NCI-H524 (cell line): ENCODE results near the gene CMIP.
"Not testable (repeated sequence)": the region's sequence is repeated elsewhere in the genome, so short reads cannot be mapped to it uniquely, and the experiment has no call there.

Source experiments
- DNase-seq, 2 experiments: peaks; one replicate each; lab custom pipeline; 2025; lab: John Stamatoyannopoulos, UW

Gene CMIP

GRCh38 chr16:81684901-81685300 is 240.3 kb downstream of the CMIP start:
- DNase-seq = no peak

DNA sequence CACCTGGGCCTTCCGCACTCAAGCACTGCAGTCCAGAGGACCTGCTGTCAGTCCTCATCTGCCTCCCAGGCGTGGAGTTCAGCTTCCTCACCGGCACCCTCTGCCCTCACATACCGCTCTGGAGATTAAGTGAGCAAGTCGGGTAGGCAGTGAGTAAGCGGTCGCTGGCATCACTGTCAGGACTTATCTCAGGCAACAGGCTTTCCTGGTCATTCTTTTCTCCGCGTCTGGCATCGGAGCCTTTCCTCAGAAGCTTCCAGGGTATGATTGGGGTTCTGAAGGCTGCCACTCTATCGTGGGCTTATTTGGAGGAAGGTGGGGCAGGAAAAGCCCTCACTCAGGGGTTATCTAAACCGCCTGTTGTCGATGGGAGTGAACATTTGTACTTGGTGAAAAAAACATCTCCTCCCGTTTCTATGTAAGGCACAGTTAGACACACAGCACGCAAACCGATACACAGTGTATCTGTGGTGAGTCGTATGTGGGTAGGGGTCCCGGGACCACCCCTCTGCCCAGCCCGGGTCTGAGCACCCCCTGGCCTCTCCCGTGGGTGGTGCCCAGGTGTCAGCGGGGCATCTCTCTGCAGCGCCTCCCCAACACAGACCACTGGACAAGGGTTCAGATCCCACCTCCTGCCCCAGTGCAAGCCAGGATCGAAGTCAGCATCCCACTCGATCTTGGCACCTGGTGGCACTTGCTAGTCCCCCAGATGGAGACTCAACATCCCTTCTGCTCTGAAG is 242.0 kb downstream of the CMIP start:
- DNase-seq = no peak

- no peak for DNase-seq
Measured at GRCh38 chr16:81687131-81687456, 242.5 kb downstream of the CMIP start.

GRCh38 chr16:81688182-81688581 is 243.6 kb downstream of the CMIP start:
- DNase-seq = no peak

GRCh38 chr16:81688839-81689238 is 244.2 kb downstream of the CMIP start:
- DNase-seq = not testable (repeated sequence)

DNA sequence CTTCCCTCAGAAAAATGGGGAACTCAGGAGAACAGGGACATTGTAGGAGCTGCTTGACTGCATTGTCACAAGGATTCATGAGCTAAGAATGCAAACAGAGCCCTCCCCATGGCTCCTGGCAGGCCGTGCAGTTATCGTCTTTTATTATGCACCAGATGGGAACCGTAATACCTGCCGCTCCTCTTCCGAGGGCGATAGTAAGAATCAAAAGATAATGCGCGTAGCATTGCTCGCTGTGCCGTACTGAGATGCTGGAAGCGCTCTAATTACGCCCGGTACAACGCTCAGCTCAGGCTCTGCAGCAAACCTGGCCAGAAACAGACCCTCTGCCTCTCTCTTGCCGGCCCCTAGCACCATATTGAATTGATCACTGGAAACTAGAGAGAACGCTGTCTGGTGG is 247.4 kb downstream of the CMIP start:
- DNase-seq = no peak

DNA sequence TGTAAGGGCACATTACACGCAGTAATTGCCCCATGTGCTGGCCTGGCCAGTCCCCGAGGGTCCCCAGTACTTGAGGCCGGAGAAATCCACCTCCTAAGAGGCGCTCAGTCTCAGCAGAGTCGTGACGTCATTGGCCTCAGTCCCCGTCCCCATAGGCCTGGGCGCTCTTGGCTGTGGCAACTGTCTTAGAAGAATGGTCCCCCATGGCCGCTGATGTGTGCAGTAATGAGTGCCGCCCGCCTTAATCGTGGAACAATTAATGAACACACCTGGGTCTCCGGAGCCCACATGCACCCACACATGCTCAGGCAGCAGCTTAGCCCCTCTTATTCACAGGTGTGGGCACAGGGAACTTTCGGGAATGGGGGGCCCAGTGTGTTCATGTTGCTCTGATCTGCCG is 248.0 kb downstream of the CMIP start:
- DNase-seq = no peak

DNA sequence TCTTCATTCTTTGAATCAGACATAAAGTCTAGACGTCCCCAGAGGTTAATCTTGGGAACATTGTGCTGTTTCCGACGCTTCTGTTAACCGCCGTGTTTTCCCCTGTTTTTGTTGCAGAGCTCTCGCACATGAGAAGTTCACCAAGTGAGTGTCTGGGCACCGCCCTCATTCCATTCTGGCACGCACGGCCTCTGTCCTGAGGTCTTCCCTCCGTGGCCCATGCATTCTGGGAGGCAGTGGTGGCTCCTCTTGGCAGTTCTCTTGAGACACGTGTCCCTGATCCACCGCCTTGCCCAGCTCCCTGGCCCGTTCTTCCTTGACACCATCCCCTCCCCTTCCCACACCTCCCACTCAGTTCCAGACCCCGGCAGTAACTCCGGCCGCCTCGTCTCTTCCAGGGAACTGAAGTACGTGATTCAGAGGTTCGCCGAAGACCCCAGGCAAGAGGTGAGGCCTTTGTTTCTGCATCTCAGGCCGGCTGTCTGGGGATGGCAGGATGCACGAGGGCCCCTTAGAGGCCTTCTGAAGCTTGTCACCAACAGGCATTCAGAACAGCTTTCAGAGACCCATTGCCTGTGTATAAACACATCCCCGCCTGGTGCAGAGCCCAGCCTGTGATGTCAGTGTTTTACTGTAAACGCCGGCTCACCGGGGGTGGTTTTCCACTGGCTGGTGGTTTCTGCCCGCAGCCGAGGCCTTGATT is 248.6 kb downstream of the CMIP start:
- no peak for DNase-seq

DNA sequence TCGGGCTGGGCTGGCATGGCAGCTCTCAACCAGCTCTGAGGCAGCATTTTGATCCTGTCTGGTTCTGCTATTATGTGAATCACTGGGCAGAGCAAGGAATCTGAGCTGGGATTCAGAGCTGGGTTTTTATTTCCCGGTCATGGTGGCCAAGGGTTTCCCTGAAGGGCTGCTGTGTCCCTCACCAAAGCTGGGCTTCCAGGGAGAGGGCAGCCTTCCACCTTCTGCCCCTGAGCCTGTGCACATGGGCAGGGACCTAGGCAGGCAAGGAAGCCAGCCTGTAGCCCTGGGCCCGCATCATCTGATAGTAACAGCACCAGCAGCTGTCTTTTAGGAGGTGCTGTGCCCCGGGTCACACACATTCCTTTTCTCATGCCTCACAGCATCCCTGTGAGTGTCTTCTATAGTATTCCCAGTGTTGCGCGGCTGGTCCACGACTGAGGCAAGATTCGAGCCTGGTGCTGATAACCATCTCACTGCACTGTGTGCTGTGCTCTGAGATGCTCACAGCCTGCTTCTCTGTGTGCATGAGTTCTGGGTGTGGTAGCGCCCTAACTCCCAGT is 249.2 kb downstream of the CMIP start:
- no peak for DNase-seq

- DNase-seq = peak; percentile 76 to 91
Measured at GRCh38 chr16:81694494-81695280, 250.1 kb downstream of the CMIP start.

DNA sequence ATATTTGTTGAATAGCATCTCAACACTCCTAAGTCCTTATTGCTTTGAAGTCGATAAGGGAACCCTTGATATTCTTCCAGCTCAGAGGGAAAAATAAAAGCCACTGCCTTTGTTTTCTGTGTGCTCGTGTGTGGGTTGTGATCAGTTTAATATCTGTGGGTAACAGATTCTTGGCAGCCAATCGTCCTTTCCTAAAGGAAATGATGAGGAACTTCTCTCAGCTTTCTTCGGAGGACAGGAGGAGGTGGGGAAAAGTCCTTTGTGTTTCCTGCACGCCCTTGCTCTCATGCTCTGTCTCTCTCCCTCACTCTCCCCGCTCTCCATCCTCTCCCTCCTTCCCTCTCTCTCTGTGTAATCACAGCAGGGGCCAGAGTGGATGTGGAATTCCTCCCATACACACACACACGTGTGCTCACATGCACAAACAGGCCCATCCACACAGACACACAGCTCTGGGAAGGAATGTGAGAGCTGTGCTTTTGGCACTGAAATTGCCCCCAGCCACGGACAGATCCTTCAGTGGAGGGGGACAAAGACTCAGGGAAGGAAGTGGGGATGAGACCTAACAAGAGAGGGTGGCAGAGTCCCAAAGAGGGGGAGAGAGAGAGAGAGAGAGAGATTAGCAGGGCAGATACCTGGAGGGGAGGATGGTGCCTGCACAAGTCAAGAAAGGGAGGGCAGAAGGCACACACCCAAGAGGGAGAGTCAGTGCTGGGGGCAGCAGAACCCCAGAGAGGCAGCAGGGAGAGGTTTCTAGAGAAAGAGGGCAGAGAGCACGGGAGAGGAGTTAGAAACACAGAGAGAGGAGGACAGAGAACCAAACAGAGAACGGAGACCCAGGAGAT is 250.9 kb downstream of the CMIP start:
- peak in 1 of 2 experiments; percentile 11 for DNase-seq

DNA sequence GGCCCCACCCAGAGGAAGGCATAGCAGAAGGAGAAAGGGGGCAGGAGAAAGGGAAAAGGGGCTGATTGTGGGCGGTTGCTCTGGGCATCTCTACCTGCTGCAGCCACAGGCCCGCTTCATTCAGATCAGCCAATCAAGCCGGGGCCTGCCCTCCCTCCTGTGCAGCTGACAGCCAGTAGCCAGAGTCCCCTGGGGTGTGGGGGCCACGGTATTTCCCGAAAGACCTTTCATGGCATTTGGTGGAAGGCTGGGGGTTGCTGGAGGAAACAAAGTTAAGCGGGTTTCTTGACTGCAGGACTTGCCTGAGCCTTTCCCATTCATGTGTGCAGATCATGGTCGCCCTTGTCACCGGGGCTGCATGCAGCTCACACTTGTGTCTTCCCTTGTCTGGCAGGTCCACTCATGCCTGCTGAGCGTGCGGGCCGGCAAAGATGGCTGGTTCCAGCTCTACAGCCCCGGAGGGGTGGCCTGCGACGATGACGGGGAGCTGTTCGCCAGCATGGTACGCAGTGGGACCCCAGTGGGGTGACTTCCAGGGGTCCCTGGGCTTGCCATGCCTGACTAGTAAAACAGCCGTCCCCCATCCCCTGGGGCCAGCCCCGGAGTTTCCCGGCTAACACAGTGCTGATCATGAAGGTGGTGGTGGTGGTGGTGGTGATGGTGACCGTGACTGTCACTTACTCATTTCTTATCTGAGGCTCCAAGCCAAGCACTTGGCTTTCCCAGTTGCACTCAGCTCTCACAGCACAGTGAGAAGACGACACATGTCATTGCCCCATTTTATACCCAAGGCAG is 251.8 kb downstream of the CMIP start:
- no peak for DNase-seq

- DNase-seq = peak; percentile 25 to 72
Measured at GRCh38 chr16:81696961-81697615, 252.5 kb downstream of the CMIP start.

GRCh38 chr16:81697616-81698309 is 253.2 kb downstream of the CMIP start:
- no peak for DNase-seq

DNA sequence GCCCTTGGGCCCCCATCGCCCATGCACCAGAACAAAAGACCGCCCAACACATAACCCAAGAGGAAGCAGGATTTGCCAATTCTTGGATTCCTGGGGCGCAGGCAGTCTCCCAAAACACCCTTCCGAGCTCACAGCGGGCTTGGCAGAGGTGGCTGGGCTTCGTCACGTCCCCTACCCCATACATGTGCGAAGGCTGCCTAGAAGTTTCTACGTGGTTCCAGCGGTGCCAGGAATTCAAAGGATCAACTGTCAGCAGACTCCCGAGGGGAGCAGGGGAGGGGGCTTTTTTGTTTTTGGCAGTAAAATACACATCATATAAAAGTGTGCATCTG is 253.7 kb downstream of the CMIP start:
- no peak for DNase-seq

- no peak for DNase-seq
Measured at GRCh38 chr16:81699596-81699995, 255.0 kb downstream of the CMIP start.

DNA sequence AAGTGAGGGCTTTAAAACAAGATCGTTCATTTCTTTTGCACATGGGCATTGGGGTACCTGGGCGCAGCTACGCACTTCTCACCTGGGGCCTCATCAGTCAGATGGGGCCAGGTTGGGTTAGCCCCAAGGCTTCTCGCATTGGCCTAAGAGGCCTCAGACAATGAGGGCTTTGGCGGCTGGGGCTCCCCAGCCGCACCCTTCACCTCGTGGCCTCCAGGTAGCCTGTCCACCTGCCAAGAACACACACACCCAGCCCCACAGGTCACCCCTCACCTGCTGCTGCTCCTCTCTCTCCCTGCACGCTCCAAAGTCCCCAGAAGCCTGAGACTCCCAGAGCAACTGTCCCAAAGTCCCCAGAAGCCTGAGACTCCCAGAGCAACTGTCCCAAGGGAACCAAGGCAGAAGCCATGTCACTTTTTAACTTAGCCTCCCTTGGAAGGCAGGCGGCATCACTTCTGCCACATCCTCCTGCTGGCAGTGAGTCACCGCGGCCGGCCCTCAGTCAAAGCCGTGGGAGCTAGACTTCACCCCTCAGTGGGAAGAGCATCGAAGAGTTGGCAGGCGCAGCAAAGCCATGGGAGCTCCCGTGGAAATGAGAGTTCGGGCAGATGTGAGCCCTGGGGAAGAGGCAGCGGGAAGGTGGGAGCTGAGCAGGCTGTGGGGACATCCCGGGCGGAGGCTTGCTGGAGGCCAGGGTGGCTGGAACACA is 255.6 kb downstream of the CMIP start:
- DNase-seq = no peak

DNA sequence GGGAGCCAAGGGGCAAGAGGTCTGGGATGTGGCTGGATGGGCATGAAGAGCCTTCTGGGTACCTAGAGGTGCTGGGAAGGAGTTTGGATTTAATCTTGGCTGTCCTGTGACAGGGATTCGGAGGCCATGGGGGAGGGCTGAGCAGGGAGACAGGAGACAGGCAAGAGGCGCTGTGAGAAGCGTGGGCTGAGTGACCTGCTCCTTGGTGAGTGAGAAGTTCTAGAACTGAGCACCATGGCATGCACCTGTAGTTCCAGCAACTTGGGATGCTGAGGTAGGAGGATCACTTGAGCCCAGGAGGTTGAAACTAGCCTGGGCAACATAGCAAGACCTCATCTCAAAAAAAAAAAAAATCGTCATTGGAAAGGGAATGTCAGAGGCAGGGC is 256.2 kb downstream of the CMIP start:
- no peak for DNase-seq

DNA sequence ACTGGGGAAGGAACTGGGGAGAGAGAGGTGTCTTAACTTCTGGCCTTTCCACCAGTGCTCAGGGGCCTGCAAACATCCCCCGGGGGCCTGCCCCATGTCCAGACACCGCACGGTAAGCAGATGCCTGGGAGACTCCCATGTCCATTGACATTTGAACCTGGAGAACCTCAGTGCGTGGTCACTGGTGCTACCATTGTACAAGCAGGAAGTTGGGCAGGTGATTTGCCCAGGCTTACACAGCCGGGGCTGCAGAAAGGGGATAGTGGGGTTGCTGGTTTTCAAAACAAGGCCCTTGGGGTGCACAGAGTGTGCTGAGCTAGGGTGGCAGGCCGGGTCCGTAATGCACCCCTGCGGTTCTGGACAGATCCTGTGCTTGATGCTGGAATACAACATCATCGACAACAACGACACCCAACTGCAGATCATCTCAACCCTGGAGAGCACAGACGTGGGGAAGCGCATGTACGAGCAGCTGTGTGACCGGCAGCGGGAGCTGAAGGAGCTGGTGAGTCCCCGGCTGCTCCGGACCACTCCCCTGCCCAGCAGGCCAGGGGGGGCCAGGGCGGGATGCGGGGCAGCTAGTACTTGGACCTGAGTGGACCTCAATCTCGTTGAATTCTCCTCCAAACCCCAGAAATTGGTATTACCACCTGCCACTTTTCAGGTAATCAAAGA is 256.8 kb downstream of the CMIP start:
- no peak for DNase-seq
